NCI-H2196 (cell line): Measurements from ENCODE around the gene S100A9.
A peak's percentile ranks its signal among the peaks of the same experiment; 100 is the strongest.

Experiments
- DNase-seq: peaks from one replicate; lab custom pipeline; 2025; ENCODE audit not compliant: unreplicated experiment; lab: John Stamatoyannopoulos, UW

S100A9 gene

GRCh38 chr1:153387785-153388184 is 30.1 kb downstream of the S100A9 start:
- no peak for DNase-seq

GRCh38 chr1:153389401-153389800 is 31.7 kb downstream of the S100A9 start:
- DNase-seq, result no peak

DNA sequence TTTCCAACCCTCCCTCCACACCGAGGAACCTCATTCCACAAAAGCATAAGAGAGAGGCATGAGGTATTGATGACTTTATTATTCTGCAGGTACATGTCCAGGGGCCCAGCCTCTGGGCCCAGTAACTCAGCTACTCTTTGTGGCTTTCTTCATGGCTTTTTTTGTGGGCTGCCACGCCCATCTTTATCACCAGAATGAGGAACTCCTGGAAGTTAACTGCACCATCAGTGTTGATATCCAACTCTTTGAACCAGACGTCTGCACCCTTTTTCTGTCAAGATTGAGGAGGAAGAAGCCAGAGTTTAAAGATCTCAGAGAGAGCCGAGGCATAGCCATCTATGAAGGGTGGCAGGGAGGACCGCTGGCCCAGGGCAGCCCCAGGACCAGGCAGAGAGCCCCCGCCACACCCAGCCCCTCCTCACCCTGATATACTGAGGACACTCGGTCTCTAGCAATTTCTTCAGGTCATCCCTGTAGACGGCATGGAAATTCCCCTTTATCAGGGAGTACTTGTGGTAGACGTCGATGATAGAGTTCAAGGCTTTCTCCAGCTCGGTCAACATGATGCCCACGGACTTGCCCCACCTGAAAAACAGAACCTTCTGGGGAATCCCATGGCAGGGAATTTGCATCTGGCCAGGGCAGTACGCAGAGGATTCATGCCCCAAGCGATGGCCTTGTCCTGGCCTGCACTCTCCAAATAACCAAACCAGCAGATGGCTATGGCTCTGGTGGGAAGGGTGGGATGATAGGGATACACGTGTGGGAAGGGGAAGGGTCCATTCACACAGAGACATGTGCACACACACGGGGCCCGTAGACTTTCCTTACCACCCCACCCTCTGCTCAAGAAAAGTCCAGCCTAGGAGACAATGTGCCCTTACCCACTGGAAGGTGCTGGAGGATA is 32.6 kb downstream of the S100A9 start:
- DNase-seq, result no peak

- peak; percentile 60 for DNase-seq
Measured at GRCh38 chr1:153390938-153391710, 33.5 kb downstream of the S100A9 start, which contains the start of gene S100A8. Gene S100A8, minus strand, starts transcription at chr1:153391073. Its CDS starts 538 bp downstream, at chr1:153390535.

GRCh38 chr1:153392258-153392657 is 34.6 kb downstream of the S100A9 start:
- DNase-seq, result no peak

- no peak for DNase-seq
Measured at GRCh38 chr1:153392822-153393221, 35.2 kb downstream of the S100A9 start.

DNA sequence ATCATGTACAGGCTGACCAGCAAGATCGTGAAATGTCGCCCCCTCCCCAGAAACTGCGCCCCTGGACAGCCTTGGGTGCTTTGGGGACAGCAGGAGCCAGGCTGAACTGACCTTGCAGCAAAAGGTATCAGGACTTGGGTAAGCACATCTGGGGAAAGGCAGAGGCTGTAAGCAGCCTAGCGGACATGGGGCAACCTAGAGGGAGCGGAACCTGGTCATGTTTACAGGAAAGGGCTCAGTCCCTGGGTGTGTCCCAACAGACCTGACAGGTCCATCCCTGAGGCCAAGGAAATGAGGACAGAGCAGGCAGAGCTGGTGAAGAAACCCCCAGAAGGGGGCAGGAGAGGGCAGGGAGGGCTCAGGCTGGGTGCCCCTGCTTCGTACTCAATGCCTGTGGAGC is 36.3 kb downstream of the S100A9 start:
- no peak for DNase-seq

DNA sequence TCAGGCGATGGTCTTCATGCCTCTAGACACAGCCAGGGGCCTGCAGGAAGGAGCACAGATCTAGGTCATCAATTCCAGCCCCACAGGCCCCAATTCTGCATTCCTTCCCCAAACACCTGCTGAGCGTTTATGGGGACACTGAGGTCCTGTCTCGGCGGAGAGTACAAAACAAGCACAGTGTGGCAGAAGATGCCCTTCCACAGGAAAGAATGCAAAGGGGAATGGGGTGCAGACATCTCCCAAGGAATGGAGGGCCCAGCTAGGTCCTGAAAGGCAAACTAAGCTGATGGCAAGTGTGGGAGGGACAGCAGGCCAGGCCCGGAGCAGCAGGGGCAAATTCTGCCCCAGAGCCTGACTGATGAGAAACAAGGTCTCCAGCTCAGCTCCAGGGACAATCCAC is 36.7 kb downstream of the S100A9 start:
- DNase-seq, result no peak

DNA sequence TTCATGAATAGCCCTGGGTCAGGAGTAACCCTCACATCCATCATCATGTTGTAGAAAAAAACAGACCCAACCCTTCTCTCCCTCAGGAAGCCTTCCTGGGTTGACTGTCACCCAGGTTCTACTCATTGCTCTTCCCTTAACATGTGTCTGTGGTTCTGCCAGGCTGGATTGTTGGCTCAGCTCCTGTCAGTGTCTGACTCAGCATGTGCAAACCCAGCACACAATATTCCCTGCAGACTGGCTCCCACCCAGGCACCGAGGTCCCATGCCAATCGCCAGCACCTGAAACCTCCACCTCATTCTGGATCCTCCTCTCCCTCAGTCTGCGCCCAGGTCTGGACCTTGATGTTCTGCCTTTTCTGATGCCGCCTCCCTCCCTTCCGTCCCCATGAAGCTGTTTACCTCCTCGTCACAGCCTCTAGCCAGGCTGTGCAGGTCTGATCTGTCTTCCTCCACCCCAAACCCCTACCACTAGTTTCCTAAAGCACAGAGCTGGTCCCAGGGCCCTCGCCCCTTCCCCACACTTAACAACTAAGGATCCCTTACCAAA is 37.6 kb downstream of the S100A9 start:
- DNase-seq, result no peak

- DNase-seq, result no peak
Measured at GRCh38 chr1:153395776-153396175, 38.1 kb downstream of the S100A9 start.

DNA sequence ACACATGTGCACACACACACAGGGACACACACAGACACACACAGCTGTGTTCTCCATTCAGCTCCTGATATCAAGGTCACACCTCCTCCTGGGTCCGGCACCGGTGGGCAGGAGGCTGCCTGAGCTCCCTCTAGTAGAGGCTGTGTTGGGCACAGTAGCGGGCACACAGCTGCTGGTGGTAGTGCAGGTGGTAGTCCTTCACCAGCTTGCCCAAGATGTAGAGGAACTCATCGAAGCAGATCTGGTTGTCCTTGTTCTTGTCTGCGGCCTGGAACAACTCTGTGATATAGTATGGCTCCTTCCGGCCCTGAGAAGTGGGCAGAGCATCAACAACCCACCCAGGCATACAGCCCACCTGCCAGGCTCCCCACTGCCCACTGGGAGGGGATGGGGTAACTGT is 38.8 kb downstream of the S100A9 start:
- no peak for DNase-seq

DNA sequence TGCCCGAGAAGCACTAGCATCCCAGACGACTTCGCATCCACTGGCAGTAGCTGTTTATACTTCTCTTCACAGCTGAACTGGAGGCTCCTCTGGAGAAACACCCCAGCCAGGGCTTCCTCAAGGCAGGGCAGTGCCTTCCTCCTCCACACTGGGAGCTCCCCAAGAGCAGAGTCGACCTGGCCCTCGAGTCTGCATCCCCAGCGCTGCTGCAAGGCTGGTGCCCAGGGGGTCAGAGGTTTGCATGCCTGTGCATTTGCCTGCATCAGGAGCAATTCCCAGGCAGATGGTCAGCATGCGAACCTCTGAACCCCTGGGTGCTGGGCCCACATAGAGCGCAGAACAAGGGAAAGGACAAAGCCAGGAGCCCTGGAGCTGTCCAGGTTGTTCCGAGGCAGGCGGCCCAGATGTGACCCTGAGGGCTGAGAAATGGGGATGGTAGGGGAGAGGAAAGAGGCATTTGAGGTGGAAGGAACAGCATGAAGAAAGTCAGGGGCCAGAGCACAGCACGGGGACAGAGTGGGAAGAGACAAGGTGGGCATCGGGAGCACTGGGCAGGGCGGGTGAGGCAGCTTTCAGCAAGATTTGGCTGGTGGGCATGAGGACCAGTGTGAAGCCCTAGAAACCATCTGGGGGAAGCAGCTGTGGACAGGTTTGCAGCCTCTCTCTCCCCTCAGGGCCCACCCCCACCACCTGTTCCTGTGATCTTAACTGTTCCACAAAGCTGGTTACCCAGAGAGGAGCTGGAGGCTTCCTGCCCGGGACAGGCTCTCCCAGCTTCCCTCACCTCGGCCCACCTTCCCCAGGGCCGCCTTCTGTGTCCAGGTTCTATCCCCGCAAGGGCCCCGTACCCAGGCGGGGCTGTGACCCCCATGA is 39.6 kb downstream of the S100A9 start:
- DNase-seq, result no peak

GRCh38 chr1:153397924-153398651 is 40.4 kb downstream of the S100A9 start:
- no peak for DNase-seq

- no peak for DNase-seq
Measured at GRCh38 chr1:153399401-153400055, 41.9 kb downstream of the S100A9 start.

GRCh38 chr1:153400244-153400643 is 42.6 kb downstream of the S100A9 start:
- peak; percentile 8 for DNase-seq

DNA sequence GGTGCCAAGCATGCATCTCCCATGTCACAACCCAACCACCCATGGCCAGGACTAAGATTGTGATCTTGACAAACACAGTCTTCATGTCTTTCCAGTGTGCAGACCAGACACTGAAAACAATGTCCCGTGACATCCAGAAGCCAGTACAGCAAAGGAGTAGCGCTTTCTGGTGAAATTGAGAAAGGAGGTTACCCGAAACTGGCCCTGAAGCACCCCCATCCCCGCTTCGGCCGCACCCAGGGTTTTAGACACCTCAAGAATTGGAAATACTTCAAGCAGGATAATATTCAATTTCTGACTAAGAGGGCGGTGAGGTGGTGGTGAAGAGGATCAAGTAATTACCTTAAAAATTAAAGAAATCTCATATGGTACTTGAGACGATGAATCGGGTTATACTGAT is 43.8 kb downstream of the S100A9 start:
- DNase-seq, result no peak

GRCh38 chr1:153402226-153402625 is 44.6 kb downstream of the S100A9 start:
- no peak for DNase-seq

DNA sequence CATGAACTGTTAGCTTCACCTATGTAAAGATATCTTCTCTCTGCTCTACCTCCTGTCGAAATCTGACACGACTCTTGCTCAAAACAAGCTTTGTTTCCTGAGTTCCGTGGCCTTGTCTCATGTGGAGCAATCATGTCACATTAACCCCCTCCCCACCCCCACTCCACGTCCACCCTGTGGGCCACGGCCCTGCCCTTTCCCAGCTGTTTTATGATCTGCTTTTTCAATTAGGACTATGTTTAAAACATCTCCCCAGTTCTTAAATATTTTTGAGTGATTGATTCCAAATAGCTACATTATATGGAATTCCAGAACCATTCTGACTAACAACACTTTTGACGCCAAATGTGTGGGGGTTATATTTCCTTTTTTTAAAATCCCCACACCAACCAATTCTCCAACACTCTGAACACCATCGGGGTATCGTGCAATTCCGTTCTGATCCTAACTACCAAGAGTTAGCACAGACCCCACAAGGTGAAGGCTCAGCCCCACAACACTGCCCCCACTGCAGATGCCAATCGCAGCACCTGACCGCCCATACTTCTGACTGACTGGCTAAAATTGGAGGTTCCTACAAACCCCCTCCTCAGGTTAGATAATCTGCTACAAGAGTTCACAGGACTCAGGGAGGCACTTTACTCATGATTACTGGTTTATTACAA is 45.9 kb downstream of the S100A9 start:
- no peak for DNase-seq

DNA sequence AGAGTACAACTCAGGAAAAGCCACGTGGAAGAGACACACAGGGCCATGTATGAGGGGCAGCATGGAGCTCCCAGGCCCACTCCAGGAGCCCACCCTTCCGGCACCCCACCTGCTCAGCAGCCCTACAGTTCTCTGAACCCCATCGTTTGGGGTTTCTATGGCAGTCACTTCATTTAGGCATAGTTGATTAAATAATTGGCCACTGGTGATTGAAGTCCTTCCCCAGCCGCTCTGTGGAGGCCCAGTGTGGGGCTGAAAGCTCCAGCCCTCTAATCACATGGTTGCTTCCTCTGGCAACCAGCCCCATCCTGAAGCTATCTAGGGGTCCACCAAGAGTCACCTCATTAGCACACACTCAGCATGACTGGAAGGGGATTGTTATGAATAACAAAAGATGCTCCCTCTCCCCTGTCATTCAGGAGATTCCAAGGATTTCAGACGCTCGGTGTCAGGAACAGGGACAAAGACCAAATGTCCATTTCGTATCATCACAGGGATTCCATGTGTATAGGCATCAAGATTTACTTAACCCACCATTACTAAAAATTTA is 46.5 kb downstream of the S100A9 start:
- DNase-seq, result no peak
